ENCODE data around the gene LHPP.
A peak's percentile ranks its signal among the peaks of the same experiment; 100 is the strongest.
"Not testable (repeated sequence)": the region's sequence is repeated elsewhere in the genome, so short reads cannot be mapped to it uniquely, and the experiment has no call there.

LHPP gene

GRCh38 chr10:124461642-124462347, at the start of gene LHPP:
Gene LHPP (plus strand): TSS chr10:124461823. CDS start chr10:124461863, 40 bp downstream.
- DNase-seq, result peak; percentile 88

GRCh38 chr10:124414076-124414475, 47.5 kb upstream of the LHPP start:
- DNase-seq, result no peak

DNA sequence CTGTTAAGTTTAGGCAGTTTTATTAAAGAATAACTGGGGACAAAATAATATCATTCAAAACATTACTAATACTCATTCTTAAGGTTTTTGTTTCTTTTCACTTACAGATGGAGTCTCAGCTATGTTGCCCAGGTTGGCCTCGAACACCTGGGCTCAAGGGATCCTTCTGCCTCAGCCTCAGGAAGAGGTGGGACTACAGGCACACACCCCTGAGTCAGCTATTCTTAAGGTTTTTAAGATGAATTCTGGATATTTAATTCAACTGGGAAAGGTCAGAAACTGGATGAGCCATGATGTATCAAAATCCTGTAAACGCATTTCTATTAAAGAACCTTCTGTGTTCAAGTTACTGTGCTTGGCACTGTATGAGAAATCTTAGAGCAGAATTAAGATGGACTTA, 46.4 kb upstream of the LHPP start:
- no peak for DNase-seq

DNA sequence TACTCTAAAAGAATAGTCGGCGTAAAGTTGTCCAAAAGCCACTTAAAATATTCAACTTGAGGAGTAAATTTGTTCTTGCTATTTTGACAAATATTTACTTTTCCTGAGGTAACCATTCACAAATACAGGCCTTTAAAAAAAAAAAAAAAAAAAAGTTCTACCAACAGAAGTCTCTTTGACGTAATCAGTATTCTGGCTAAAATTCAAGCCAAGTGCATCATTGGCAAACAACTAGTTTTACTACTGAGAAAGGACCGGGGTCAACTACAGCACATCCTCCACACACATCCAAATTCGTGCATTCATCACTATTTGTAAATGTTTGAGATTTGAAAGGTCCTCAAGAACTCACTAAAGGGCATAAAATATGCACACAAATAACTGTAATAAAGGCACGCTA, 44.9 kb upstream of the LHPP start:
- DNase-seq, result no peak

DNA sequence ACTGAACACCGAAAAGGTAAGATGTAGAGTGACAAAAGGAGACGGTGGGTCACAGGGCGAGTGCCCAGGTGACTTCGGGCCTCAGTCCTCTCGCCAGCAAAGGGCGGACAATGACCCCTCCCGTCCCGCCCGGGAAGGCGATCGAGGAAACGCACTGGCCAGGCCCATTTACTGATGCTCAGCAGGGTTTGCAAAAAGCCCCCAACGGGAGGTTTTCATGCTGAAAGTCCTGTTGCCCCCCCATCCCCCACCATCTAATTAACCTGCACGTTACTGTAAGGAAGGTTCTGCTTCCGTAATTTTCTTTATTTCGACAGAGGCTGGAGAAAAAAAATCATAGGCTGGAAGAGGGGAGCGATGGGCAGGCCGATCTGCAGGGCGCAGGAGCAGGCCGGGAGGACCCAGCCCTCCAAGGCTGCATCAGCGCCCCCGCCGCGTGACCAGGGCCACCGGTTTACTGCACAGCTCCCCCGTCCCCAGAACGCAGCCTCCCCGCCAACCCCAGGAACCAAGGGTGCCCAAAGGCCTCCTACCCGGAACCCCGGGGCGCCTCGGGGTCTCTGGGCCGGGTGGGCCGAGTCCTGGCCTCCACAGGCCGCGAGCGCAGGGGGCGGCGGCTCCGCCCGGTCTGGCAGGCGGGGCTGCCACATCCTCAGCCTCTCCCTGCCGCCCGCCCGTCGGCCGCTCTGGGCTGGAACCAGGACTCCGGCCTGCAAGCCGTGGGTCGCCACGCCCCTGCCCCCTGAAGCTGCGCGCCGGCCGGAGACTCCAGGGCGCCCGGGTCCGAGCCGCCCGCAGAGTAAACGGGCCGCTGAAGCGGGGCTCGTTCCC, 43.5 kb upstream of the LHPP start:
- peak; percentile 50 for DNase-seq

DNA sequence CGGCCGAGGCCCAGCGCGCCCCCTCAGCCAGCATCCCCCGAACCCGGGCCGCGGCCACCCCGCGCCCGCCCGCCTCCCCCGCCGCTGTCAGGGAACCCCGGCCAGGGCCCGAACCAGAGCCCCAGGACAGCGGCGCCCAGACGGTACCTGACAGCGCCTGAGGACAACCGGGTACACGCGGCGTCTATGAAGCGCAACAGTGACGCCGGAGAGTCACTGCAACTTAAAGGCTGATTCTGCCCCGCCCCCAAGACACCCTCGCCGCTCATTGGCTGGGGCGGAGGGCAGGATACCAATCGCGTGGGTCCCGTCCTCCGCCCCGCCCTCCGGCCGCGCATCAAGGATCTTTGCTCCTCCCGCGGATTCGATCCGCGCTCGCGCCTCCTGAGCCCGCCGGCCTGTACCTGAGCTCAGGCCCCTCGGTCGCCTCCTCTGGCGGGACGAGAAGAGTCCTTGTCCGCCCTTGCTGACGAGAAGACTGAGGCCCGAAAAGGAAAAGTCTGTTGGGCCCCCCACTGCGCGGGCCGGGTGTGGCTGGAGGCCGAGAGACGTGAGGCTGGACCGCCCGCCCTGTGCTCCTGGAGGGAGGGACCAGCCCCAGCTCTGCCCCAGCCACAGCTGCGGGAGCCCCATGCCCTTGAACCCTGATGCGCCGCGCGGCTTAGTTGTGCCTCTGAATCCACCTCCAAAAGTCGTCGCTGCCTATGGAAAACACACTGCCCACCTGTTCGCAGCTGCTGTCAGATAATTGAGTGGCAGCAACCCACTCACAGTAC, 42.7 kb upstream of the LHPP start, which contains the start of gene OAT:
TSS of gene OAT (minus strand) at position 198 of the 776 bp plus-strand sequence. CDS start 6,752 bp downstream, outside the sequence.
- peak; percentile 97 for DNase-seq

DNA sequence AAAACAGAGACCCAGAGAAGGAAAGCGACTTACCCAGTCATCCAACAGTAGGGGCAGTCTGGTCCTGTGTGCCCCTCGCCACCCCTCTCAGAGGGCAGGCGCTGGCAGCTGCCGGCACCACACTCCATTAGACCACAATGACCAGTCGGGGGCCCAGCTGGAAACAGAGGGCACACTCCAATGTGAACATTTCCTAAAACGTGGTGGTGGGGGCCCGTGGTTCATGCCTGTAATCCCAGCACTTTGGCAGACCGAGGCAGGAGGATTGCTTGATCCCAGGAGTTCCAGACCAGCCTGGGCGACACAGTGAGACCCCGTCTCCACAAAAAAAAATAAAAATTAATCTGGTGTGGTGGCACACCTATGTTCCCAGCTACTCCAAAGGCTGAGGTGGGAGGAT, 42.0 kb upstream of the LHPP start:
- no peak for DNase-seq

DNA sequence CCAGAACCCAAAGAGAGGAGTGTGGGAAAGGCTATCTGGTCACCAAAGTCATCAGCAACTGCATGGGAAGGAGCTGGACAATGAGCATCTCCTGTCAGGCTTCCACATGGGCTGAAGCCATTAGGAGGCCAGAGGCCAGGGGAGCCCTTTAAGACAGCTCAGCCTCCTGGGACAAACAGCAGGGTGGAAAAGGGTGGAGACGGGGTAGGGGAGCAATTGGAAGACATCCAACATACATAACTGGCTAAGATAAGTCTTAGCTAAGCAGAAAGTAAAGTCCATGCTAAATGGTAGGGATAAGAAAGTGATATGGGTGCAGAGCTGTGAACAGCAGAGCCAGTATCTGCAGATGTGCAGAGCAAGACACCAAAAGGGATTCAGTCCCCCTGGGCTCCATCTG, 41.4 kb upstream of the LHPP start:
- DNase-seq, result no peak

GRCh38 chr10:124422742-124423141, 38.9 kb upstream of the LHPP start:
- DNase-seq, result no peak

DNA sequence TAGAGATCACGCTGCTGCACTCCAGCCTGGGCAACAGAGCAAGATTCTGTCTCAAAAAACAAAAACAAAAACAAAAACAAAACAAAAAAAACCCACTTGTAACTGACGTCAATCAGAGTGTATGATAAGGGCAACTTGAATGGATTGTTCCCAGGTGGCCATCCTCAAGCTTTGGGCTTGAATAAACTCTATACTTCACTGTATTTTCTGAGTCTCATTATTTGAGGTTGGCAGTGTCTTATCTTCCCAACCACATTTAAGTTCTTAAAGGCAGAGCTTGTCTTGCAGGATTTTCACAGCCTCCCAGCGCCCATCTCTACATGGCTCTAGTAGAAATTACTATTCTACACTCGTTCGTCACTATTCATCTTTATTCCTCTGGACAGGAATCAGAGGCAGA, 37.8 kb upstream of the LHPP start:
- DNase-seq, result no peak

DNA sequence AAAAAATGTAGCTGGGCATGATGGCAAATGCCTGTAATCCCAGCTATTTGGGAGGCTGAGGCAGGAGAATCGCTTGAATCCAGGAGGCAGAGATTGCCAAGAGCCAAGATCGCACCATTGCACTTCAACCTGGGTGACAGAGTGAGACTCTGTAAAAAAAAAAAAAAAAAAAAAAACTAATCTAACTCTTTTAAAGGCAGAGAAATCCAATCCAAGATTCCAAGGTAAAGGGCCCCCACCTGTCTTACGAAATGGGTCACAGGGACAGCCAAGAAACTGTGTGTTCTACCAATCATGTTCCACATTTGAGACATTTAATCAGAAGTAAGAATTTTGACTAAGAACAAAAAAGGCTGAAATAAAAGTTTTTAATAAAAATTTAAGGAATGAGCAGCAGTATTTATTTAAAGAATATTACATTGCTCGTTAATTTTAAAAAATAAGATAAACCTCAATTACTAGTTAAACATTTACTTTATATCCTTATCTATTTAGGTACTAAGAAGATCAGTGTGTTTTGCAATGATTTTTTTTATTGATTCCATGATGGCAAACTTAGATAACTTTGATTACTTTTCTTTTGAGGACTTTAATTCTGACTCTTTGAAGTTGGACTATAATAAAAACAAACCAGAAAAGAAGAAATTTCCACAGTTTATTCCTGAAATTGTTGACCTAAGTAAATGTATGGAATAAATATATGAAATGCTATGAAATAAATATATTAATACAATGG, 36.2 kb upstream of the LHPP start:
- no peak for DNase-seq

DNA sequence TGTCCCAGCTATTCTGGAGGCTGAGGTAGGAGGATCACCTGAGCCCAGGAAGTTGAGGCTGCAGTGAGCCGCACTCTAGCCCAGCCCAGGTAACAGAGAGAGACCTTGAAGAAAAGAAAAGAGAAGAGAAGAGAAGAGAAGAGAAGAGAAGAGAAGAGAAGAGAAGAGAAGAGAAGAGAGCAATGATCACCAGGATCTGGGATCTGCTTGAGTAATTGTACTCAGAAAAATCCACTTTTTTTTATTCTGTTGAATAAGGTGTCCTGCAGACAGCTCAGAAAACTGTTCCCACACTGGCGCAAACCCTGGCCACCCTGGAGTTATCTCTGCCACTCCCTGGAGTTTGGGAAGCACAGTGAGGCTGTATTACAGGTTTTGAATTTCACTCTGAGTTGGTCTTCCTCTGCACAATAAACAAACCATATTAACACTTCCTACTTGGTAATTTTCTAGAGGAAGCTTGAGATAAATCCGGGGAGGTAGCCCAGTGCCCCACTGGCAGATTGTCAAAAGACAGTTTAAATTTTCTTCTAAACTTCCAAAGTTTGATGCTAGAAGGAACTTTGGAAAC, 33.3 kb upstream of the LHPP start:
- no peak for DNase-seq

DNA sequence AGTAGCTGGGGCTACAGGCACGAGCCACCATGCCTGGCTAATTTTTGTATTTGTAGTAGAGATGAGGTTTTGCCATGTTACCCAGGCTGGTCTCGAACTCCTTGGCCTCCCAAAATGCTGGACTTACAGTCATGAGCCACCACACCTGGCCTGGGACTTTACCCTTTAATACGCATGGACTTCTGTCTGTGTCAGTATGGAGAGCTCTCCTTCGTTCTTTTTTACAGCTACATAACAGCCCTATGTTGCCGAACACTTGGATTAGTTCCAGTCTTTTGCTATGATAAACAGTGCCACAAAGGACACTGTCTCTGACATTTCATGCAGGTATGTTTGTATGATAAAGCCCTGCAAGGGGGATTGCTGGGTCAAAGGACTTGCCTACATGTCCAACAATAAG, 32.0 kb upstream of the LHPP start:
- DNase-seq, result no peak

DNA sequence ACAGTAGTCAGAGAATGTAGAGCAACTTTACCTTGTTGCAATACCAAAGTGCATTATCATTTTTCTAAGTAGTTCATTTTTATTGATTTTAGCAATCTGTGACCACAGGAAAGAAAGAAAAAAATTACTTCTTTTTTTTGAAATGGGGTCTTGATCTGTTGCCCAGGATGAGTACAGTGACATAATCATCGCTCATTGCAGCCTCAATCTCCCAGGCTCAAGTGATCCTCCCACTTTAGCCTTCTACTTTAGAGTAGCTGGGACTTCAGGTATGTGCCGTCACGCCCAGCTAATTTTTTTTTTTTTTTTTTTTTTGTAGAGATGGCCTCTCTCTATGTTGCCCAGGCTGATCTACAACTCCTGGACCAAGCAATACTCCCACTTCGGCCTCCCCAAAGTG, 31.5 kb upstream of the LHPP start:
- DNase-seq, result no peak

DNA sequence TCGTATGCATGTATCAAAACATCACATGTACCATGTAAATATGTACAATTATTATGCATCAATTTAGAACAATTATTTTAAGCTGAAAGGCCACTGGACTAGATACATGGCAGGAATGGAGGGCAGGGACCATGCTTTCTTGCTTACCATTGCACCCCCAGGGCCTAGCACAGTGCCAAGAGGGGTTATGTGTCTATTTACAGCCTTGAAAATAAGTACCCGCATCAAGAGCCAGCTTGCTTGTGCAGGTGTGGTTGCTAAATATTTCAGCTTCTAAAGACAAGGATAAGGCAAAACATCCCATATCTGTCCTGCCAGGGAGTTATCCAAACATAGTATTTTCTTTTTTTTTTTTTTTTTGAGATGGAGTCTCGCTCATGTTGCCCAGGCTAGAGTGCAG, 28.2 kb upstream of the LHPP start:
- DNase-seq, result no peak

DNA sequence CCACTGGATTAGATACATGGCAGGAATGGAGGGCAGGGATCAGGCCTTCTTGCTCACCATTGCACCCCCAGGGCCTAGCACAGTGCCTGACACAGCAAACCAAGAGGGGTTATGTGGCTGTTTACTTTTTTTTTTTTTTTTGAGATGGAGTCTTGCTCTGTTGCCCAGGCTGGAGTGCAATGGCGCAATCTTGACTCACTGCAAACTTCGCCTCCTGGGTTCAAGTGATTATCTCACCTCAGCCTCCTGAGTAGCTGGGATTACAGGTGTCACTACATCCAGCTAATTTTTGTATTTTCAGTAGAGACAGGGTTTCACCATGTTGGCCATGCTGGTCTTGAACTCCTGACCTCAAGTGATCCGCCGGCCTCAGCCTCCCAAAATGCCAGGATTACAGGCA, 25.9 kb upstream of the LHPP start:
- not testable (repeated sequence) for DNase-seq

DNA sequence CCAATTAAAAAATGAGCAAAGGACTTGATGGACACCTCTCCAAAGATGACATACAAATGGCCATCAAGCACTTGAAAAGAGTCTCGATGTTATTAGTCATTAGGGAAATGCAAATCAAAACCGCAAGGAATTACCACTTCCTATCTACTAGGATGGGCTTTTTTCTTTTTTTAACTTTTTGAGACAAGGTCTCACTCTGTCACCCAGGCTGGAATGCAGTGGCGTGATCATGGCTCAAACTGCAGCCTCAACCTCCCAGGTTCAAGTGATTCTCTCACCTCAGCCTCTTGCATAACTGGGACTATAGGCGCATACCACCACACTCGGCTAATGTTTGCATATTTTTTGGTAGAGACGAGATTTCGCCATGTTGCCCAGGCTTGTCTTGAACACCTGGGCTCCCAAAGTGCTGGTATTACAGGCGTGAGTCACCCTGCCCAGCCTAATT, 25.4 kb upstream of the LHPP start:
- DNase-seq, result no peak

DNA sequence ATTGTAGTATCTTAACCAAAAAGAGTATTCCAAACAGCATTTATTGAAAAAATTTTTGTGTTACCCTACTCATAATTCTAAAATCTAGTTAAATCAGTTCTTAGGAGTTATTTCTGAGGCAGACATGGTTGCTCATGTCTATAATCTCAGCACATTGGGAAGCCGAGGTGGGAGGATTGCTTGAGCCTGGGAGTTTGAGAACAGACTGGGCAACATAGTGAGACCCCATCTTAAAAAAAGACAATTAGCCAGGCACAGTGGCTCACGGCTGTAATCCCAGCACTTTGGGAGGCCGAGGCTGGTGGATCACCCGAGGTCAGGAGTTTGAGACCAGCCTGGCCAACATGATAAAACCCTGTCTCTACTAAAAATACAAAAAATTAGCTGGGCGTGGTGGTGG, 19.9 kb upstream of the LHPP start:
- DNase-seq, result not testable (repeated sequence)

- DNase-seq, result no peak
Observed at GRCh38 chr10:124446830-124447750, 14.5 kb upstream of the LHPP start.

GRCh38 chr10:124447751-124448466, 13.7 kb upstream of the LHPP start:
- DNase-seq, result no peak

Measured in activated CD8-positive, alpha-beta memory T cell treated with anti-CD3 and anti-CD28 coated beads, Interleukin-2, amount 50 U/mL, for 4 hours (primary cell).